Heart right ventricle (tissue), 16 donors: ENCODE results near the gene TMEM258. TPM values are rescaled to one million over a fixed set of nuclear protein-coding genes. Genes with fewer than 3 reads are reported as not detected.

Experiments used
- ATAC-seq, 8 donors: fragments of 200-7000 bp; cut with Tn5 transposase; one replicate each; pipeline ENCODE4 v1.9.1; 2020; ENCODE audit warnings: mild to moderate bottlenecking in 8 of 8, moderate library complexity in 8 of 8, moderate number of reproducible peaks in 1 of 8
- DNase-seq, 2 donors: peaks; one replicate each; pipeline ENCODE4 v3.0.0-alpha.2; 2020
- H3K27ac ChIP-seq, 10 donors: fragments of 200-600 bp; sonication (generic) in 2 of 10; one replicate each; pipeline versions ENCODE4 v1.5.0 to v1.8.0; 2020 to 2022; ENCODE audit warnings: mild to moderate bottlenecking in 3 of 10
- H3K27me3 ChIP-seq, 7 donors: fragments of 200-600 bp; one replicate each; pipeline ENCODE4 v1.8.0; 2021 to 2022; ENCODE audit warnings: mild to moderate bottlenecking in 2 of 7
- H3K36me3 ChIP-seq, 9 donors: fragments of 200-600 bp; sonication (generic) in 1 of 9; one replicate each; pipeline versions ENCODE4 v1.5.0 to v1.8.0; 2020 to 2022; ENCODE audit warnings: mild to moderate bottlenecking in 2 of 9
- H3K4me1 ChIP-seq, 9 donors: fragments of 200-600 bp; sonication (generic) in 1 of 9; one replicate each; pipeline versions ENCODE4 v1.5.0 to v1.8.0; 2020 to 2022; ENCODE audit warnings: mild to moderate bottlenecking in 4 of 9
- H3K4me3 ChIP-seq, 10 donors: fragments of 200-600 bp; sonication (generic) in 2 of 10; one replicate each; pipeline versions ENCODE4 v1.5.0 to v1.8.0; 2020 to 2022; ENCODE audit warnings: mild to moderate bottlenecking in 7 of 10, moderate library complexity in 2 of 10
- H3K9me3 ChIP-seq, 11 donors: fragments of 200-600 bp in 10 of 11; sonication (generic) in 2 of 11; one replicate each; pipeline versions ENCODE4 v1.5.0 to v1.8.0; 2013 to 2022; ENCODE audit warnings: mild to moderate bottlenecking in 2 of 11, control low read depth in 1 of 11, moderate library complexity in 1 of 11
- WGBS, 2 donors: extraction: QIAGEN DNeasy Blood & Tissue Kit; methylation state at CpG; one replicate each; pipeline ENCODE4 v1.1.7; 2013; ENCODE audit warnings: inconsistent platforms in 1 of 2; 5-methylcytosine and 5-hydroxymethylcytosine counted together
- intact Hi-C, 10 donors: fragments of 100-400 bp; cut with DNase I; formaldehyde crosslinking; loops; one replicate each; pipeline versions ENCODE4 v1.11.1 to v1.14.2; 2022
- polyA plus RNA-seq, 2 donors: library from polyadenylated mRNA; stranded (reverse); fragments of 200-250 nt; gene quantifications; one replicate each; pipeline ENCODE4 v1.2.3, GENCODE V29; 2013
- total RNA-seq, 10 donors: library from RNA; stranded (reverse); fragmentation: NEBNext Ultra II Directional in 3 of 10; extraction: Animal tissue kit (Norgen Biotek cat#: 25700) in 3 of 10; gene quantifications; one replicate each; pipeline versions ENCODE4 v1.2.1 to v1.2.4, GENCODE V29; 2021 to 2023
- TF ChIP-seq, protein P1 (sequence below), 9 donors: fragments of 200-600 bp; sonication (generic) in 2 of 9; IDR thresholded peaks; one replicate each; pipeline versions ENCODE4 v1.5.0 to v1.8.0; 2021 to 2022; ENCODE audit warnings: antibody characterized with exemption in 9 of 9, mild to moderate bottlenecking in 5 of 9, moderate library complexity in 1 of 9
- donor health status: Arrhythmogenic right ventricular cardiomyopathy.
- donor health status: ischemic (EF 13 %, LVEDD 7.1; RV severe dilation, severe dysfunction).
- donor health status: healthy with polysubstance abuse.
- donor health status: DM: no; HTN: yes; CAD: no.
- donor health status: DM: no; HTN: no; CAD: no.
- donor health status: ischemic (EF 25% LVEDD 6.9; RV normal size, moderate dysfunction).
- donor health status: ischemic (EF 25% LVEDD 5.7; RV mildly dilated, moderate dysfunction).
- donor health status: healthy.
- donor health status: DM: yes; HTN: yes; CAD: no.
- donor health status: Ischemic cardiomyopathy.
- donor health status: ischemic (EF 35%, LVEDD 5.7; RV mildly dilated, moderate dysfunction).
- donor health status: nonischemic (EF 11% LVEDD 7.7; RV severe dilation, severe dysfunction).
- donor health status: DM: yes; HTN: yes; CAD: no.
- donor health status: PGD.
- donor health status: ischemic (EF 29% LVEDD 5.4; RV normal size, mild dysfunction).
- donor health status: nonischemic (EF 23%, LVEDD 6.1; RV moderate dilation, normal function).

The TMEM258 gene
- total and polyA plus RNA-seq, 12 donors: 80.7 to 273 (median 109) TPM

GRCh38 chr11:61747967-61748285, 44.5 kb downstream of the TMEM258 start:
- intact Hi-C loops: loop anchor here in 2 of 10 donors (5.0 kb wide), 1 partner anchor 359 kb away; no protein-coding TSS in a partner anchor
- peaks cover 0 to 27% (median 4%) of the 10 kb centered on the region in 7 donors for H3K27me3 ChIP-seq
- DNase-seq (no peak), ATAC-seq (peak in 1 of 8 donors; percentile 3)
- peaks cover 0 to 16% (median 0%) of the 10 kb centered on the region in 9 donors for H3K36me3 ChIP-seq
- no peak overlapping the region for H3K4me3 ChIP-seq
- TF ChIP-seq, protein P1, sequence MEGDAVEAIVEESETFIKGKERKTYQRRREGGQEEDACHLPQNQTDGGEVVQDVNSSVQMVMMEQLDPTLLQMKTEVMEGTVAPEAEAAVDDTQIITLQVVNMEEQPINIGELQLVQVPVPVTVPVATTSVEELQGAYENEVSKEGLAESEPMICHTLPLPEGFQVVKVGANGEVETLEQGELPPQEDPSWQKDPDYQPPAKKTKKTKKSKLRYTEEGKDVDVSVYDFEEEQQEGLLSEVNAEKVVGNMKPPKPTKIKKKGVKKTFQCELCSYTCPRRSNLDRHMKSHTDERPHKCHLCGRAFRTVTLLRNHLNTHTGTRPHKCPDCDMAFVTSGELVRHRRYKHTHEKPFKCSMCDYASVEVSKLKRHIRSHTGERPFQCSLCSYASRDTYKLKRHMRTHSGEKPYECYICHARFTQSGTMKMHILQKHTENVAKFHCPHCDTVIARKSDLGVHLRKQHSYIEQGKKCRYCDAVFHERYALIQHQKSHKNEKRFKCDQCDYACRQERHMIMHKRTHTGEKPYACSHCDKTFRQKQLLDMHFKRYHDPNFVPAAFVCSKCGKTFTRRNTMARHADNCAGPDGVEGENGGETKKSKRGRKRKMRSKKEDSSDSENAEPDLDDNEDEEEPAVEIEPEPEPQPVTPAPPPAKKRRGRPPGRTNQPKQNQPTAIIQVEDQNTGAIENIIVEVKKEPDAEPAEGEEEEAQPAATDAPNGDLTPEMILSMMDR (IDR thresholded peaks at IDR 0.05): peak in 2 of 9 donors; percentile 1 to 21
- H3K4me1 ChIP-seq: peaks cover 0 to 19% (median 7%) of the 10 kb centered on the region in 9 donors
- no peaks in the 10 kb centered on the region for H3K9me3 ChIP-seq
- H3K27ac ChIP-seq: no peak overlapping the region
- WGBS, 2 donors: 39 to 43% methylated on average over 3 of the region's 3 CpGs

GRCh38 chr11:61747192-61747966, 45.0 kb downstream of the TMEM258 start:
- peaks cover 0 to 23% (median 4%) of the 10 kb centered on the region in 7 donors for H3K27me3 ChIP-seq
- H3K4me1 ChIP-seq: peaks cover 0 to 16% (median 5%) of the 10 kb centered on the region in 9 donors
- H3K9me3 ChIP-seq: no peaks in the 10 kb centered on the region
- DNase-seq: peak; percentile 70 to 79
- ATAC-seq: peak; percentile 78 to 90 (median 82)
- TF ChIP-seq, protein P1 (IDR thresholded peaks at IDR 0.05): peak; percentile 74 to 91 (median 85)
- H3K4me3 ChIP-seq: no peak overlapping the region
- H3K36me3 ChIP-seq: peaks cover 0 to 17% (median under 1%) of the 10 kb centered on the region in 9 donors
- no peak overlapping the region for H3K27ac ChIP-seq
- 54 to 71% methylated on average over 19 of the region's 19 CpGs for WGBS, 2 donors
- intact Hi-C loops: loop anchor here in 2 of 10 donors (5.0 kb wide), 1 partner anchor 360 kb away; no protein-coding TSS in a partner anchor

DNA sequence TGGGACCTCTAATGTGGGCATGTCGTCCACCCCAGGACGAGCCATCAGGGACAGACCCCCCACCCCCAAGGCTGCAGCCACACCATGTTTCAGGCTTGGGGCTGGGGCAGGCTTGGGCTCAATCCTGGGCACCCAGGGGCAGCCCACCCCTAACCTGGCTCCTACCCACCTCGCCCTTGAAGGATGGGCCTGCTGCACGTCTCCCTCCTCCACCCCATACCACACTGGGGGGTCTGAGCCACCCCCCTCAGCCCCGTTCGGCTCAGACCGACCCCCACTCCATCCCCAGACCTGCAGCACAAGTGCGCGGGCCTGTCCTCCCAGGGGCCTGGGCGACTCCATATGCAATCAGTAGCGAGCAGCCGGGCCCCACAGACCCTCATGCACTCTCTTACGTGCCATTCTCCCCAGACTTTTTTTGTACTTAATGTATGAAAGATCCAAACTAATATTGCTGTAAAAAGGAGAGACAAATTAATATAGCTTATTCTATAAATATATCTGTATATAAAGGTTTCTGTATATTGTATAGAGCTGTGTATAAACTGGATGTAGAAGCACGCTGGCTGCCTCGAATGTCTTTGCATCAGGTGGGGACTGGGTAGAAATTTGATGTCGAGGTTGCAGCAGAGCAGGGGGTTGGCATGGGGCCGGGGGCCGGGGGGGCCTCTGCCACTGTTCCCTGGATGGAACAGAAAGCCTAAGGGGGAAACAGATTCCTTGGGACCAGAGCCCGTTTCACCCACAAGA, 45.8 kb downstream of the TMEM258 start:
- no peak overlapping the region for H3K27ac ChIP-seq
- DNase-seq (no peak), ATAC-seq (no peak)
- TF ChIP-seq, protein P1 (IDR thresholded peaks at IDR 0.05): no peak
- peaks cover 0 to 24% (median 8%) of the 10 kb centered on the region in 9 donors for H3K36me3 ChIP-seq
- H3K27me3 ChIP-seq: peaks cover 0 to 16% (median 0%) of the 10 kb centered on the region in 7 donors
- peaks cover 0 to 17% (median 5%) of the 10 kb centered on the region in 9 donors for H3K4me1 ChIP-seq
- intact Hi-C loops: loop anchor here in 2 of 10 donors (5.0 kb wide), 1 partner anchor 361 kb away; no protein-coding TSS in a partner anchor
- H3K9me3 ChIP-seq: no peaks in the 10 kb centered on the region
- 79 to 85% methylated on average over 19 of the region's 19 CpGs for WGBS, 2 donors
- no peak overlapping the region for H3K4me3 ChIP-seq

DNA sequence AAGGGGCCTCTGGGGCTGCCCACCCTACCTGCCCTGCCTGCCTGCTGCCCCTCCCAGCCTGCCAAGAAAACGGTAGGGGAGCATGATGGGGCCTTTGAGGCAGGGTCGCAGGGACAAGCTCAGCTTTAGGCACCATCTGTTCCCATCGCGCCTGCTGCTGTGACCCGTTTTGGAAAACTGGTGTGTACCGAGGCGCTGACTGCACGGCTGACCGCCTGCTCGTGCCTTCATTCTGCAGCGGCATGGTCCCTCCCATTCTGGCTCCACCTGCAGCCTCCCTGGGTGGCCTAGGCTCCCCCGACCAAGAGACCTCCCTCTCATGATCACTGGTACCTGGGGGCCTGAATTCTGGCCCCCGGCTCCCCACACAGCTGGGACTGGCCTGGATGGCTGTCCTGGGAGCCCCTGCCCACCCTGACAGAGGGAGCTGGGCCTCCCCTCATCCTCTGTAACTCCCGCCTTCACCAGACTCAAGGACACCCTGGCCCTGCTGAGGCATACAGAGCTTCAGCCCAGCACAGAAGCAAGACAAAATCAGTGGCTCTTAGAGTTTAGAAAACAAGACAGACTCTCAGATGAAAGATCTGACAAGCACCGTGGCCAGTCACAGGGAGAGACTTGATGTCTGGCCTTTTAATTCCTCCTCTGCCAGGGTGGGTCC, 46.5 kb downstream of the TMEM258 start:
- WGBS, 2 donors: 78 to 79% methylated on average over 15 of the region's 15 CpGs
- peaks cover 0 to 17% (median 5%) of the 10 kb centered on the region in 9 donors for H3K4me1 ChIP-seq
- no peaks in the 10 kb centered on the region for H3K9me3 ChIP-seq
- no peak overlapping the region for H3K27ac ChIP-seq
- H3K4me3 ChIP-seq: no peak overlapping the region
- TF ChIP-seq, protein P1 (IDR thresholded peaks at IDR 0.05): no peak
- intact Hi-C loops: loop anchor here in 2 of 10 donors (5.0 kb wide), 1 partner anchor 361 kb away; no protein-coding TSS in a partner anchor
- H3K27me3 ChIP-seq: peaks cover 0 to 9% (median 0%) of the 10 kb centered on the region in 7 donors
- ATAC-seq (no peak), DNase-seq (no peak)
- peaks cover 0 to 31% (median 8%) of the 10 kb centered on the region in 9 donors for H3K36me3 ChIP-seq
